ENCODE results near the gene NUDT22. TPM values are rescaled to one million over a fixed set of nuclear protein-coding genes. Genes with fewer than 3 reads are reported as not detected.

The NUDT22 gene
- 10 to 100 TPM; 47.8 to 94.0 (median 78.3) TPM for total RNA-seq
- 10 to 100 TPM; 40.7 to 51.2 TPM for polyA plus RNA-seq
- total RNA-seq: 25.3 reads per million, percentile 56 among the genes with 10 or more reads in this experiment

GRCh38 chr11:64225608-64226506 lies at the start of gene NUDT22, which contains the start of gene TRPT1:
NUDT22 (plus strand) TSS chr11:64226274; CDS start chr11:64226653, 379 bp downstream.
TRPT1 (minus strand) TSS chr11:64226186; CDS start chr11:64225860, 326 bp downstream.
- Histone ChIP-seq H3K36me3 (ENCODE audit: control insufficient read depth in 2 of 3, insufficient read depth in 3 of 3, low read length in 3 of 3) (peaks cover 0 to 24% (median 5%) of the 10 kb centered on the region in 3 experiments), H3K4me3 (ENCODE audit: low read length) (peak within 1 kb of the TSS; percentile 60), H3K27me3 (ENCODE audit: control insufficient read depth in 2 of 2, insufficient read depth in 2 of 2, low read length in 2 of 2) (no peaks in the 10 kb centered on the region), H3K9me3 (ENCODE audit: control insufficient read depth in 2 of 3, low read length in 3 of 3) (no peaks in the 10 kb centered on the region), H3K4me1 (ENCODE audit: control insufficient read depth in 2 of 2, insufficient read depth in 2 of 2, low read length in 2 of 2) (peaks cover 28 to 34% of the 10 kb centered on the region in 2 donors), H3K27ac (ENCODE audit: low read depth, low read length) (peak within 1 kb of the TSS; percentile 89)
- intact Hi-C loops (cut with micrococcal nuclease): loop anchor here (1.0 to 2.0 kb wide), 12 partner anchors 8 to 79 kb away; partner anchors contain the start of genes FKBP2 (in 2 of the 2), ESRRA (in 1 of the 2), GPR137 (in 1 of the 2) and MACROD1 (in 1 of the 2)
- Mint-ChIP-seq H3K27ac (peak within 1 kb of the TSS; percentile 76 to 97 (median 90)), H3K27me3 (no peaks in the 10 kb centered on the region), H3K9me3 (no peaks in the 10 kb centered on the region), H3K36me3 (peaks cover 0 to 2% (median 0%) of the 10 kb centered on the region in 5 donors), H3K4me3 (peak within 1 kb of the TSS; percentile 87 to 96 (median 92)), H3K4me1 (peaks cover 15 to 46% (median 34%) of the 10 kb centered on the region in 7 donors)
- ATAC-seq (peak; percentile 82), DNase-seq (peak; percentile 81 to 97 (median 86))
- ChIA-PET POLR2A (interaction anchor here (0.5 to 14.3 kb wide), 19 partner anchors 8 to 569 kb away, joined by 3 to 220 read pairs (median 6); partner anchors contain the start of genes CCDC88B, FERMT3, FKBP2 and PLCB3), CTCF (interaction anchor here (0.6 to 5.5 kb wide), 7 partner anchors 13 to 92 kb away, joined by 3 to 66 read pairs (median 3); partner anchors contain the start of genes FERMT3, FKBP2, PRDX5 and TRMT112)

- Histone ChIP-seq H3K36me3 (ENCODE audit: control insufficient read depth in 2 of 3, insufficient read depth in 3 of 3, low read length in 3 of 3) (no peaks in the 10 kb centered on the region), H3K27ac (ENCODE audit: low read depth, low read length) (no peak overlapping the region), H3K9me3 (ENCODE audit: control insufficient read depth in 2 of 3, low read length in 3 of 3) (no peaks in the 10 kb centered on the region), H3K4me3 (ENCODE audit: low read length) (no peak overlapping the region), H3K27me3 (ENCODE audit: control insufficient read depth in 2 of 2, insufficient read depth in 2 of 2, low read length in 2 of 2) (no peaks in the 10 kb centered on the region), H3K4me1 (ENCODE audit: control insufficient read depth in 2 of 2, insufficient read depth in 2 of 2, low read length in 2 of 2) (peaks cover 0 to 5% of the 10 kb centered on the region in 2 donors)
- intact Hi-C loops (cut with micrococcal nuclease): no loop called here
- peak overlapping the region in 3 of 9 donors; percentile 6 to 41 (median 14) for H3K27ac Mint-ChIP-seq
- peaks cover 0 to 7% (median 5%) of the 10 kb centered on the region in 5 donors for H3K36me3 Mint-ChIP-seq
- H3K27me3 Mint-ChIP-seq: no peaks in the 10 kb centered on the region
- peaks cover 0 to 3% (median 0%) of the 10 kb centered on the region in 11 donors for H3K9me3 Mint-ChIP-seq
- ChIA-PET POLR2A (interaction anchor here (0.6 kb wide), 1 partner anchor 14 kb away, joined by 3 read pairs; no protein-coding TSS in a partner anchor), CTCF (no interaction called here)
- H3K4me3 Mint-ChIP-seq: peak overlapping the region in 1 of 10 donors; percentile 37
- peaks cover 11 to 36% (median 25%) of the 10 kb centered on the region in 7 donors for H3K4me1 Mint-ChIP-seq
- ATAC-seq (no peak), DNase-seq (no peak)
These were observed 49.3 kb upstream of the NUDT22 start for GRCh38 chr11:64176751-64177150.

GRCh38 chr11:64178203-64178602 lies 47.9 kb upstream of the NUDT22 start:
- Mint-ChIP-seq H3K36me3 (peaks cover 0 to 11% (median 5%) of the 10 kb centered on the region in 5 donors), H3K4me3 (no peak overlapping the region), H3K4me1 (peaks cover 18 to 44% (median 34%) of the 10 kb centered on the region in 7 donors), H3K27me3 (no peaks in the 10 kb centered on the region), H3K27ac (peak overlapping the region in 1 of 9 donors; percentile 22), H3K9me3 (peaks cover 0 to 3% (median 0%) of the 10 kb centered on the region in 11 donors)
- H3K4me3 ChIP-seq (ENCODE audit: low read length): no peak overlapping the region
- DNase-seq: no peak
- no peaks in the 10 kb centered on the region for H3K36me3 ChIP-seq (ENCODE audit: control insufficient read depth in 2 of 3, insufficient read depth in 3 of 3, low read length in 3 of 3)
- intact Hi-C loops (cut with micrococcal nuclease): no loop called here
- no peak for ATAC-seq
- peaks cover 0 to 7% of the 10 kb centered on the region in 2 donors for H3K4me1 ChIP-seq (ENCODE audit: control insufficient read depth in 2 of 2, insufficient read depth in 2 of 2, low read length in 2 of 2)
- H3K9me3 ChIP-seq (ENCODE audit: control insufficient read depth in 2 of 3, low read length in 3 of 3): no peaks in the 10 kb centered on the region
- H3K27ac ChIP-seq (ENCODE audit: low read depth, low read length): no peak overlapping the region
- ChIA-PET POLR2A (no interaction called here), CTCF (no interaction called here)
- H3K27me3 ChIP-seq (ENCODE audit: control insufficient read depth in 2 of 2, insufficient read depth in 2 of 2, low read length in 2 of 2): no peaks in the 10 kb centered on the region

- Mint-ChIP-seq H3K27me3 (no peaks in the 10 kb centered on the region), H3K36me3 (peaks cover 0 to 7% (median 3%) of the 10 kb centered on the region in 5 donors), H3K4me3 (no peak overlapping the region), H3K27ac (no peak overlapping the region), H3K4me1 (peaks cover 22 to 52% (median 42%) of the 10 kb centered on the region in 7 donors), H3K9me3 (peaks cover 0 to 2% (median 0%) of the 10 kb centered on the region in 11 donors)
- no peak overlapping the region for H3K4me3 ChIP-seq (ENCODE audit: low read length)
- intact Hi-C loops (cut with micrococcal nuclease): no loop called here
- no peaks in the 10 kb centered on the region for H3K9me3 ChIP-seq (ENCODE audit: control insufficient read depth in 2 of 3, low read length in 3 of 3)
- H3K27me3 ChIP-seq (ENCODE audit: control insufficient read depth in 2 of 2, insufficient read depth in 2 of 2, low read length in 2 of 2): no peaks in the 10 kb centered on the region
- DNase-seq (no peak), ATAC-seq (no peak)
- ChIA-PET CTCF (no interaction called here), POLR2A (no interaction called here)
- peaks cover 0 to 7% of the 10 kb centered on the region in 2 donors for H3K4me1 ChIP-seq (ENCODE audit: control insufficient read depth in 2 of 2, insufficient read depth in 2 of 2, low read length in 2 of 2)
- H3K36me3 ChIP-seq (ENCODE audit: control insufficient read depth in 2 of 3, insufficient read depth in 3 of 3, low read length in 3 of 3): no peaks in the 10 kb centered on the region
- no peak overlapping the region for H3K27ac ChIP-seq (ENCODE audit: low read depth, low read length)
These were observed 47.0 kb upstream of the NUDT22 start for GRCh38 chr11:64178951-64179639.

GRCh38 chr11:64180891-64181290 lies 45.2 kb upstream of the NUDT22 start:
- ChIA-PET CTCF (interaction anchor here (0.6 kb wide), 1 partner anchor 629 kb away, joined by 5 read pairs; no protein-coding TSS in a partner anchor), POLR2A (interaction anchor here (1.3 to 1.8 kb wide), 2 partner anchors 14 to 90 kb away, joined by 3 to 5 read pairs; no protein-coding TSS in a partner anchor)
- ATAC-seq (no peak), DNase-seq (no peak)
- H3K4me3 ChIP-seq (ENCODE audit: low read length): no peak overlapping the region
- no peaks in the 10 kb centered on the region for H3K9me3 ChIP-seq (ENCODE audit: control insufficient read depth in 2 of 3, low read length in 3 of 3)
- peak overlapping the region in 2 of 10 donors; percentile 13 to 33 for H3K4me3 Mint-ChIP-seq
- peaks cover 30 to 60% (median 51%) of the 10 kb centered on the region in 7 donors for H3K4me1 Mint-ChIP-seq
- H3K27me3 Mint-ChIP-seq: peaks cover 0 to 4% (median 0%) of the 10 kb centered on the region in 5 donors
- peaks cover 6 to 12% of the 10 kb centered on the region in 2 donors for H3K4me1 ChIP-seq (ENCODE audit: control insufficient read depth in 2 of 2, insufficient read depth in 2 of 2, low read length in 2 of 2)
- H3K27ac ChIP-seq (ENCODE audit: low read depth, low read length): no peak overlapping the region
- intact Hi-C loops (cut with micrococcal nuclease): no loop called here
- no peaks in the 10 kb centered on the region for H3K9me3 Mint-ChIP-seq
- peaks cover 0 to 4% (median 0%) of the 10 kb centered on the region in 3 experiments for H3K36me3 ChIP-seq (ENCODE audit: control insufficient read depth in 2 of 3, insufficient read depth in 3 of 3, low read length in 3 of 3)
- peaks cover 0 to 5% (median 4%) of the 10 kb centered on the region in 5 donors for H3K36me3 Mint-ChIP-seq
- no peaks in the 10 kb centered on the region for H3K27me3 ChIP-seq (ENCODE audit: control insufficient read depth in 2 of 2, insufficient read depth in 2 of 2, low read length in 2 of 2)
- H3K27ac Mint-ChIP-seq: peak overlapping the region in 1 of 9 donors; percentile 67
